Stromal cell of bone marrow (primary cell): ENCODE results near the gene SLC9A7.

Source experiments
- DNase-seq: peaks from one replicate; pipeline ENCODE4 v3.0.0-alpha.2; 2012; ENCODE audit warnings: low read depth

The SLC9A7 gene

GRCh38 chrX:46647251-46647650 lies 111.7 kb downstream of the SLC9A7 start:
- no peak for DNase-seq

GRCh38 chrX:46645614-46646013 lies 113.3 kb downstream of the SLC9A7 start:
- DNase-seq: no peak

- no peak for DNase-seq
Measured at GRCh38 chrX:46643636-46644035, 115.3 kb downstream of the SLC9A7 start.

GRCh38 chrX:46642145-46642544 lies 116.8 kb downstream of the SLC9A7 start:
- DNase-seq: no peak

GRCh38 chrX:46637938-46638337 lies 121.0 kb downstream of the SLC9A7 start:
- DNase-seq: no peak

GRCh38 chrX:46636223-46636622 lies 122.7 kb downstream of the SLC9A7 start:
- no peak for DNase-seq

GRCh38 chrX:46635186-46635585 lies 123.7 kb downstream of the SLC9A7 start:
- no peak for DNase-seq

- no peak for DNase-seq
Measured at GRCh38 chrX:46634577-46634976, 124.3 kb downstream of the SLC9A7 start.

- no peak for DNase-seq
Measured at GRCh38 chrX:46630141-46630540, 128.8 kb downstream of the SLC9A7 start.

GRCh38 chrX:46628460-46629371 lies 130.2 kb downstream of the SLC9A7 start:
- peak; percentile 58 for DNase-seq

- no peak for DNase-seq
Measured at GRCh38 chrX:46627711-46628419, 131.1 kb downstream of the SLC9A7 start.

- no peak for DNase-seq
Measured at GRCh38 chrX:46627062-46627461, 131.9 kb downstream of the SLC9A7 start.

GRCh38 chrX:46626566-46626965 lies 132.4 kb downstream of the SLC9A7 start:
- DNase-seq: no peak

- no peak for DNase-seq
Measured at GRCh38 chrX:46624090-46624786, 134.7 kb downstream of the SLC9A7 start.

GRCh38 chrX:46621572-46621971 lies 137.3 kb downstream of the SLC9A7 start:
- no peak for DNase-seq

- no peak for DNase-seq
Measured at GRCh38 chrX:46620505-46620904, 138.4 kb downstream of the SLC9A7 start.

- DNase-seq: no peak
Measured at GRCh38 chrX:46618947-46619346, 140.0 kb downstream of the SLC9A7 start.

- DNase-seq: no peak
Measured at GRCh38 chrX:46617906-46618305, 141.0 kb downstream of the SLC9A7 start.

GRCh38 chrX:46611658-46612362 lies 147.1 kb downstream of the SLC9A7 start:
- no peak for DNase-seq

GRCh38 chrX:46610070-46610658 lies 148.8 kb downstream of the SLC9A7 start:
- DNase-seq: no peak

GRCh38 chrX:46607916-46608315 lies 151.0 kb downstream of the SLC9A7 start:
- DNase-seq: no peak
